Measurements from ENCODE around the gene CALCOCO2.
"Not testable (repeated sequence)": the region's sequence is repeated elsewhere in the genome, so short reads cannot be mapped to it uniquely, and the experiment has no call there.

The CALCOCO2 gene

DNA sequence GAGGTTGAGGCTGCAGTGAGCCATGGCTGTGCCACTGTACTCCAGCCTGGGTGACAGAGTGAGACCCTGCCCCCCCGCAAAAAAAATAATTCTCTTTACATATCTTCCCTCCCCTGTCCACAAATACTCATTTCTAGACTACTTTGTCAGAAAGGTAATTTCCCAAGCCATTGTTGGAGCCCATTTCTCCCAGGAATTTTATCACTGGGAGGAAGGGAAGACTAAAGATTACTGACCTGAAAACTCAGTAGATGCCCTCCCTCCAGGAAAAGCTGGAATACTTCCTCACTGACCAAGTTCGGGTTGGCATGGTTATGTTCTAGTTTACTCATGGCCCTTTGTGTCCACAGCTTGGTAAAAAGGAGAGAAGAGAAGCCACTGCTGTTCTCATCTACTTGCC is 4.1 kb downstream of the CALCOCO2 start:
- Histone ChIP-seq H3F3A (ENCODE audit: control insufficient read depth, insufficient read depth) (no peaks in the 10 kb centered on the region), H3K27me3 (ENCODE audit: control insufficient read depth, low read length) (no peaks in the 10 kb centered on the region), H3K9me2 (replicated peaks; ENCODE audit: control insufficient read depth, low read length) (no peaks in the 10 kb centered on the region), H3K9me3 (ENCODE audit: control insufficient read depth, insufficient read depth, low read length) (no peaks in the 10 kb centered on the region), H3K27ac (ENCODE audit: low read depth, low read length) (no peak overlapping the region), H3K4me3 (ENCODE audit: low read length) (no peak overlapping the region), H3K4me2 (ENCODE audit: low read length) (no peak overlapping the region), H3K79me2 (ENCODE audit: control insufficient read depth, low read length) (peaks cover 5% of the 10 kb centered on the region), H4K20me1 (ENCODE audit: control insufficient read depth, insufficient read depth, low read depth, low read length) (no peaks in the 10 kb centered on the region), H3K36me3 (ENCODE audit: control insufficient read depth, low read length) (no peaks in the 10 kb centered on the region), H3K4me1 (ENCODE audit: control insufficient read depth, low read length) (peaks cover 7% of the 10 kb centered on the region)
- TF ChIP-seq EZH2phosphoT487 (IDR thresholded peaks at IDR 0.05; ENCODE audit: borderline replicate concordance, low read length) = no peak
- TF ChIP-seq, protein P1, sequence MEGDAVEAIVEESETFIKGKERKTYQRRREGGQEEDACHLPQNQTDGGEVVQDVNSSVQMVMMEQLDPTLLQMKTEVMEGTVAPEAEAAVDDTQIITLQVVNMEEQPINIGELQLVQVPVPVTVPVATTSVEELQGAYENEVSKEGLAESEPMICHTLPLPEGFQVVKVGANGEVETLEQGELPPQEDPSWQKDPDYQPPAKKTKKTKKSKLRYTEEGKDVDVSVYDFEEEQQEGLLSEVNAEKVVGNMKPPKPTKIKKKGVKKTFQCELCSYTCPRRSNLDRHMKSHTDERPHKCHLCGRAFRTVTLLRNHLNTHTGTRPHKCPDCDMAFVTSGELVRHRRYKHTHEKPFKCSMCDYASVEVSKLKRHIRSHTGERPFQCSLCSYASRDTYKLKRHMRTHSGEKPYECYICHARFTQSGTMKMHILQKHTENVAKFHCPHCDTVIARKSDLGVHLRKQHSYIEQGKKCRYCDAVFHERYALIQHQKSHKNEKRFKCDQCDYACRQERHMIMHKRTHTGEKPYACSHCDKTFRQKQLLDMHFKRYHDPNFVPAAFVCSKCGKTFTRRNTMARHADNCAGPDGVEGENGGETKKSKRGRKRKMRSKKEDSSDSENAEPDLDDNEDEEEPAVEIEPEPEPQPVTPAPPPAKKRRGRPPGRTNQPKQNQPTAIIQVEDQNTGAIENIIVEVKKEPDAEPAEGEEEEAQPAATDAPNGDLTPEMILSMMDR (IDR thresholded peaks at IDR 0.05; ENCODE audit: low read depth, low read length, poor library complexity, severe bottlenecking) = no peak

DNA sequence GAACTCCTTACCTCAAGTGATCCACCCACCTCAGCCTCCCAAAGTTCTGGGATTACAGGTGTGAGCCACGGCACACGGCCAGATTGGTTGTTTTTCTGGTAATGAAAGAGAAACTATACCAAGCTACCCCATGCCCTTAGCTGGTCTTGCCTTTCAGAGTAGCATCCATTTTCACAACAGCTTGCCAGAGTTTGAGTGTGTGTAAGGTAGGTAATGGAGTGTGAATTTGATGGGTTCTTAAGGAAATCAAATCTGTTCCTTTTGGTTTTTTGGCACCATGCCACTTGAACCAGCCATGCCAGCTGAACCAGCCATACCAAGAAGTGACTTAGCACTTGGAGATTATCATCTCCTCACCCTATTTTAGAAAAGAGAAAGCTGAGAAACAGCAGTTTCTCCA is 5.1 kb downstream of the CALCOCO2 start:
- peaks cover 9% of the 10 kb centered on the region for H3K4me1 ChIP-seq (ENCODE audit: control insufficient read depth, low read length)
- no peaks in the 10 kb centered on the region for H3K9me2 ChIP-seq (replicated peaks; ENCODE audit: control insufficient read depth, low read length)
- H3K79me2 ChIP-seq (ENCODE audit: control insufficient read depth, low read length) = peaks cover 5% of the 10 kb centered on the region
- TF ChIP-seq, protein P1 (IDR thresholded peaks at IDR 0.05; ENCODE audit: low read depth, low read length, poor library complexity, severe bottlenecking) = no peak
- no peak for TF ChIP-seq EZH2phosphoT487 (IDR thresholded peaks at IDR 0.05; ENCODE audit: borderline replicate concordance, low read length)
- H4K20me1 ChIP-seq (ENCODE audit: control insufficient read depth, insufficient read depth, low read depth, low read length) = no peaks in the 10 kb centered on the region
- no peaks in the 10 kb centered on the region for H3F3A ChIP-seq (ENCODE audit: control insufficient read depth, insufficient read depth)
- no peak overlapping the region for H3K4me2 ChIP-seq (ENCODE audit: low read length)
- H3K9me3 ChIP-seq (ENCODE audit: control insufficient read depth, insufficient read depth, low read length) = no peaks in the 10 kb centered on the region
- no peak overlapping the region for H3K4me3 ChIP-seq (ENCODE audit: low read length)
- H3K27ac ChIP-seq (ENCODE audit: low read depth, low read length) = no peak overlapping the region
- H3K27me3 ChIP-seq (ENCODE audit: control insufficient read depth, low read length) = no peaks in the 10 kb centered on the region
- H3K36me3 ChIP-seq (ENCODE audit: control insufficient read depth, low read length) = no peaks in the 10 kb centered on the region

DNA sequence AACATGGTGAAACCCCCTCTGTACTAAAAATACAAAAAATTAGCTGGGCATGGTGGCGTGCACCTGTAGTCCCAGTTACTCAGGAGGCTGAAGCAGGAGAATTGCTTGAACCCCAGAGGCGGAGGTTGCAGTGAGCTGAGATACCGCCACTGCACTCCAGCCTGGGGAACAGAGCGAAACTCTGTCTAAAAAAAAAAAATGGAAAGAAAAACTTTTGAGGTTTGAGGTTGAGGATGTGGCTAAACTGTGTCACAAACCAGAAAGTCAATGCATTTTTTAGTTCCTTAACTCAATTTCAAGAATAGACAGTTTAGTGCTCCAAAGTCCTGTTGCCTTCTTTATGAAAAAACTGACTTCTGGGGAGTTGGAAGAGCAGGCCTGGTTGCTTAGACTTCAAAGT is 6.6 kb downstream of the CALCOCO2 start:
- not testable (repeated sequence) for H4K20me1 ChIP-seq (ENCODE audit: control insufficient read depth, insufficient read depth, low read depth, low read length); H3F3A ChIP-seq (ENCODE audit: control insufficient read depth, insufficient read depth); H3K27ac ChIP-seq (ENCODE audit: low read depth, low read length); H3K27me3 ChIP-seq (ENCODE audit: control insufficient read depth, low read length); H3K36me3 ChIP-seq (ENCODE audit: control insufficient read depth, low read length); H3K79me2 ChIP-seq (ENCODE audit: control insufficient read depth, low read length); H3K4me3 ChIP-seq (ENCODE audit: low read length); H3K4me2 ChIP-seq (ENCODE audit: low read length); H3K9me3 ChIP-seq (ENCODE audit: control insufficient read depth, insufficient read depth, low read length); H3K9me2 ChIP-seq (replicated peaks; ENCODE audit: control insufficient read depth, low read length)
- H3K4me1 ChIP-seq (ENCODE audit: control insufficient read depth, low read length) = peaks cover 10% of the 10 kb centered on the region

DNA sequence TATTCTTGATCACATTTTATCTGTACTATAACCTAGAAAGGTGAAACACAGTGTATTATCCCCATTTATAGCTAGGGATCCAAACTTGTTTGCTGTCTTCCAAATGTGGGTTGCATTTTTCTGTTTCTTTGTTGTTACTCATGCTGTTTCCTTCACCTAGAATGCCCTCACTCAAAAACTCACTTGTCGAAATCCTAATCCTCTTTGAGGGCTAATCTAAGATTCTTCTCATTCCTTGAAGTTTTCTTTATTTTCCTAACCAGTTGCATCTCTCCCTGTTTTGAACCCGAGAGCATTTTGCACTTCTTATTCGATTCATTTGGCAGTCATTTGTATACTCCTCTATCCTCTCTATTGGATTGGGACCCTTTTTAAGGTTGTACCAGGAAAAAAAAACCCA is 9.6 kb downstream of the CALCOCO2 start:
- Histone ChIP-seq H3K4me1 (ENCODE audit: control insufficient read depth, low read length) (peaks cover 10% of the 10 kb centered on the region), H3K9me3 (ENCODE audit: control insufficient read depth, insufficient read depth, low read length) (no peaks in the 10 kb centered on the region), H3K27ac (ENCODE audit: low read depth, low read length) (no peak overlapping the region), H4K20me1 (ENCODE audit: control insufficient read depth, insufficient read depth, low read depth, low read length) (no peaks in the 10 kb centered on the region), H3K4me2 (ENCODE audit: low read length) (no peak overlapping the region), H3K9me2 (replicated peaks; ENCODE audit: control insufficient read depth, low read length) (no peaks in the 10 kb centered on the region), H3K27me3 (ENCODE audit: control insufficient read depth, low read length) (no peaks in the 10 kb centered on the region), H3K36me3 (ENCODE audit: control insufficient read depth, low read length) (no peaks in the 10 kb centered on the region), H3K79me2 (ENCODE audit: control insufficient read depth, low read length) (no peaks in the 10 kb centered on the region), H3F3A (ENCODE audit: control insufficient read depth, insufficient read depth) (no peaks in the 10 kb centered on the region), H3K4me3 (ENCODE audit: low read length) (no peak overlapping the region)
- TF ChIP-seq, protein P1 (IDR thresholded peaks at IDR 0.05; ENCODE audit: low read depth, low read length, poor library complexity, severe bottlenecking) = no peak
- no peak for TF ChIP-seq EZH2phosphoT487 (IDR thresholded peaks at IDR 0.05; ENCODE audit: borderline replicate concordance, low read length)
